CD4-positive, alpha-beta T cell (primary cell): ENCODE results near the gene MYL5. TPM values are rescaled to one million over a fixed set of nuclear protein-coding genes. Genes with fewer than 3 reads are reported as not detected.

ENCODE experiments used
- ATAC-seq: fragments of 200-7000 bp; cut with Tn5 transposase; one replicate; pipeline ENCODE4 v1.10.0; 2022; ENCODE audit warnings: mild to moderate bottlenecking; ENCODE audit not compliant: poor library complexity
- CTCF ChIA-PET: fragments of 350-600 bp; sonication (Branson Sonifier 250); formaldehyde crosslinking; loops from one replicate; lab custom pipeline; 2021; ENCODE audit warnings: antibody characterized with exemption, inconsistent platforms; lab: Charles Lee
- POLR2A ChIA-PET: fragments of 350-600 bp; sonication (Branson Sonifier 250); formaldehyde crosslinking; loops from one replicate; lab custom pipeline; 2021; ENCODE audit warnings: antibody characterized with exemption, inconsistent platforms; lab: Charles Lee
- DNase-seq, 14 experiments: peaks; one replicate each; pipeline ENCODE4 v3.0.0-alpha.2; 2013 to 2020; ENCODE audit warnings: mixed read lengths in 2 of 14
- H3K27ac ChIP-seq, 2 donors: one replicate each; pipeline versions ENCODE4 v1.5.1 to v1.7.0; 2013; ENCODE audit warnings: low read length in 2 of 2, low read depth in 1 of 2, mild to moderate bottlenecking in 1 of 2
- H3K27me3 ChIP-seq, 2 experiments: 1 replicate in 1 of 2; 2 replicates in 1 of 2; pipeline versions ENCODE4 v1.6.1 to v1.7.0; 2013; ENCODE audit warnings: low read length in 2 of 2, control low read depth in 1 of 2, mild to moderate bottlenecking in 1 of 2, moderate library complexity in 1 of 2; ENCODE audit not compliant: insufficient read depth in 2 of 2, control insufficient read depth in 1 of 2
- H3K36me3 ChIP-seq: one replicate; pipeline ENCODE4 v1.6.1; 2013; ENCODE audit warnings: low read length, control low read depth; ENCODE audit not compliant: insufficient read depth
- H3K4me1 ChIP-seq: one replicate; pipeline ENCODE4 v1.6.1; 2013; ENCODE audit warnings: low read length, control low read depth; ENCODE audit not compliant: insufficient read depth
- H3K4me3 ChIP-seq: one replicate; pipeline ENCODE4 v1.5.1; 2013; ENCODE audit warnings: mild to moderate bottlenecking, low read length, moderate library complexity
- H3K9me3 ChIP-seq, 2 experiments: 1 replicate in 1 of 2; 2 replicates in 1 of 2; pipeline versions ENCODE4 v1.6.1 to v1.7.0; 2013; ENCODE audit warnings: low read length in 2 of 2, mild to moderate bottlenecking in 2 of 2, control low read depth in 1 of 2, moderate library complexity in 1 of 2; ENCODE audit not compliant: control insufficient read depth in 1 of 2, insufficient read depth in 1 of 2
- H3K27ac Mint-ChIP-seq: one replicate; pipeline ENCODE4 v1.8.0; 2020; ENCODE audit warnings: mixed read lengths
- H3K27me3 Mint-ChIP-seq: one replicate; pipeline ENCODE4 v1.8.0; 2021; ENCODE audit warnings: mixed read lengths
- H3K36me3 Mint-ChIP-seq: one replicate; pipeline ENCODE4 v1.8.0; 2021; ENCODE audit warnings: low read depth, mixed read lengths
- H3K4me1 Mint-ChIP-seq: one replicate; pipeline ENCODE4 v1.8.0; 2021; ENCODE audit warnings: low read depth, mixed read lengths
- H3K4me3 Mint-ChIP-seq: one replicate; pipeline ENCODE4 v1.8.0; 2020; ENCODE audit warnings: mild to moderate bottlenecking, mixed read lengths
- H3K9me3 Mint-ChIP-seq: one replicate; pipeline ENCODE4 v1.8.0; 2020; ENCODE audit warnings: mixed read lengths
- CTCF ChIP-seq: fragments of 200-600 bp; IDR thresholded peaks from one replicate; pipeline ENCODE4 v1.8.0; 2022; ENCODE audit warnings: antibody characterized with exemption, mild to moderate bottlenecking
- intact Hi-C, 2 experiments: fragments of 100-400 bp; cut with DNase I in 1 of 2; cut with micrococcal nuclease in 1 of 2; formaldehyde crosslinking; loops; one replicate each; pipeline versions ENCODE4 v1.15.1 to v1.9.0; 2023 to 2025; cut with DNase I, micrococcal nuclease
- total RNA-seq, 174 experiments: library from RNA in 2 of 174; stranded (reverse) in 2 of 174; gene quantifications; one replicate each; pipeline ENCODE4 v1.2.3 and lab custom pipeline; 2021 to 2026

The MYL5 gene
- total RNA-seq, 2 experiments from 2014 or later = 25.3 to 29.2 TPM

GRCh38 chr4:722169-722725, 47.9 kb downstream of the MYL5 start:
- no peaks in the 10 kb centered on the region for H3K36me3 ChIP-seq
- no peak overlapping the region for H3K27ac Mint-ChIP-seq

GRCh38 chr4:722851-723360, 48.6 kb downstream of the MYL5 start:
- H3K4me1 Mint-ChIP-seq = peaks cover 5% of the 10 kb centered on the region
- Histone ChIP-seq H3K27ac (no peak overlapping the region), H3K27me3 (no peaks in the 10 kb centered on the region), H3K36me3 (no peaks in the 10 kb centered on the region), H3K4me1 (no peaks in the 10 kb centered on the region), H3K9me3 (peaks cover 0 to 21% of the 10 kb centered on the region in 2 experiments), H3K4me3 (no peak overlapping the region)
- no peak overlapping the region for H3K4me3 Mint-ChIP-seq
- ATAC-seq (no peak), DNase-seq (no peak)
- ChIA-PET POLR2A (no interaction called here), CTCF (no interaction called here)
- H3K36me3 Mint-ChIP-seq = peaks cover 14% of the 10 kb centered on the region
- TF ChIP-seq CTCF = no peak
- H3K9me3 Mint-ChIP-seq = no peaks in the 10 kb centered on the region
- H3K27ac Mint-ChIP-seq = no peak overlapping the region
- intact Hi-C loops = no loop called here
- H3K27me3 Mint-ChIP-seq = no peaks in the 10 kb centered on the region

More at GRCh38 chr4:722169-722725, 47.9 kb downstream of the MYL5 start:
- Mint-ChIP-seq H3K4me3 (no peak overlapping the region), H3K36me3 (peaks cover 14% of the 10 kb centered on the region), H3K9me3 (no peaks in the 10 kb centered on the region), H3K4me1 (peaks cover 5% of the 10 kb centered on the region), H3K27me3 (no peaks in the 10 kb centered on the region)
- Histone ChIP-seq H3K4me3 (no peak overlapping the region), H3K27ac (no peak overlapping the region), H3K4me1 (no peaks in the 10 kb centered on the region), H3K27me3 (no peaks in the 10 kb centered on the region), H3K9me3 (peaks cover 0 to 21% of the 10 kb centered on the region in 2 experiments)
- POLR2A ChIA-PET = interaction anchor here (0.6 kb wide), 1 partner anchor 371 kb away, joined by 3 read pairs; no protein-coding TSS in a partner anchor
- ATAC-seq (no peak), DNase-seq (no peak)
- TF ChIP-seq CTCF = no peak
- CTCF ChIA-PET = no interaction called here
- intact Hi-C loops = no loop called here

GRCh38 chr4:723751-724530, 49.6 kb downstream of the MYL5 start:
- Histone ChIP-seq H3K4me3 (no peak overlapping the region), H3K27ac (no peak overlapping the region), H3K4me1 (no peaks in the 10 kb centered on the region), H3K9me3 (peaks cover 0 to 21% of the 10 kb centered on the region in 2 experiments), H3K36me3 (no peaks in the 10 kb centered on the region), H3K27me3 (no peaks in the 10 kb centered on the region)
- Mint-ChIP-seq H3K27ac (no peak overlapping the region), H3K4me3 (no peak overlapping the region), H3K27me3 (no peaks in the 10 kb centered on the region), H3K36me3 (peaks cover 14% of the 10 kb centered on the region), H3K4me1 (peaks cover 5% of the 10 kb centered on the region), H3K9me3 (no peaks in the 10 kb centered on the region)
- POLR2A ChIA-PET = no interaction called here
- intact Hi-C loops = no loop called here
- no peak for DNase-seq
- CTCF ChIA-PET = no interaction called here
- no peak for ATAC-seq
- TF ChIP-seq CTCF = no peak
